Measurements from ENCODE around the gene CCDC124. TPM values are rescaled to one million over a fixed set of nuclear protein-coding genes. Genes with fewer than 3 reads are reported as not detected.
A peak's percentile ranks its signal among the peaks of the same experiment; 100 is the strongest.

The CCDC124 gene
- total RNA-seq, 2 donors from 2014 or later = 45.2 to 122 TPM

GRCh38 chr19:17926044-17926443 is 6.8 kb upstream of the CCDC124 start:
- Histone ChIP-seq H3K4me3 (no peak overlapping the region), H3K36me3 (no peaks in the 10 kb centered on the region), H3K9me3 (no peaks in the 10 kb centered on the region), H3K27me3 (no peaks in the 10 kb centered on the region), H3K9ac (ENCODE audit: low read depth in 2 of 2, low read length in 2 of 2) (no peak overlapping the region), H3K4me1 (no peaks in the 10 kb centered on the region), H3K27ac (no peak overlapping the region)
- no peak for DNase-seq
- intact Hi-C loops (cut with DNase I) = no loop called here
- no peak for TF ChIP-seq CTCF (IDR thresholded peaks at IDR 0.05)

GRCh38 chr19:17929056-17929455 is 3.8 kb upstream of the CCDC124 start:
- intact Hi-C loops (cut with DNase I) = no loop called here
- Histone ChIP-seq H3K36me3 (no peaks in the 10 kb centered on the region), H3K4me1 (peaks cover 7% of the 10 kb centered on the region), H3K9me3 (no peaks in the 10 kb centered on the region), H3K9ac (ENCODE audit: low read depth in 2 of 2, low read length in 2 of 2) (no peak overlapping the region), H3K27ac (no peak overlapping the region), H3K4me3 (no peak overlapping the region), H3K27me3 (no peaks in the 10 kb centered on the region)
- TF ChIP-seq CTCF (IDR thresholded peaks at IDR 0.05) = no peak
- no peak for DNase-seq

- no peak overlapping the region for H3K27ac ChIP-seq
- intact Hi-C loops (cut with DNase I) = loop anchor here (2.0 kb wide), 1 partner anchor 69 kb away; no protein-coding TSS in a partner anchor
- no peak for TF ChIP-seq CTCF (IDR thresholded peaks at IDR 0.05)
- H3K9me3 ChIP-seq = no peaks in the 10 kb centered on the region
- peak overlapping the region in 1 of 2 donors; percentile 67 for H3K9ac ChIP-seq (ENCODE audit: low read depth in 2 of 2, low read length in 2 of 2)
- peaks cover 9% of the 10 kb centered on the region for H3K4me1 ChIP-seq
- no peaks in the 10 kb centered on the region for H3K27me3 ChIP-seq
- no peaks in the 10 kb centered on the region for H3K36me3 ChIP-seq
- no peak overlapping the region for H3K4me3 ChIP-seq
- DNase-seq = no peak
These were observed 1.2 kb upstream of the CCDC124 start for GRCh38 chr19:17931532-17932191.

- intact Hi-C loops (cut with DNase I) = loop anchor here (2.0 kb wide), 1 partner anchor 71 kb away; no protein-coding TSS in a partner anchor
- Histone ChIP-seq H3K27ac (no peak overlapping the region), H3K9me3 (no peaks in the 10 kb centered on the region), H3K4me1 (peaks cover 9% of the 10 kb centered on the region), H3K4me3 (peak overlapping the region; percentile 87), H3K27me3 (no peaks in the 10 kb centered on the region), H3K9ac (ENCODE audit: low read depth in 2 of 2, low read length in 2 of 2) (peak overlapping the region; percentile 80 to 92), H3K36me3 (no peaks in the 10 kb centered on the region)
- DNase-seq = no peak
- TF ChIP-seq CTCF (IDR thresholded peaks at IDR 0.05) = no peak
These were observed 757 bp downstream of the CCDC124 start for GRCh38 chr19:17933414-17934129.

- H3K36me3 ChIP-seq = no peaks in the 10 kb centered on the region
- DNase-seq = no peak
- H3K27ac ChIP-seq = no peak overlapping the region
- no peak for TF ChIP-seq CTCF (IDR thresholded peaks at IDR 0.05)
- intact Hi-C loops (cut with DNase I) = loop anchor here (5.0 kb wide), 1 partner anchor 121 kb away; no protein-coding TSS in a partner anchor
- no peaks in the 10 kb centered on the region for H3K9me3 ChIP-seq
- no peak overlapping the region for H3K4me3 ChIP-seq
- no peaks in the 10 kb centered on the region for H3K27me3 ChIP-seq
- no peak overlapping the region for H3K9ac ChIP-seq (ENCODE audit: low read depth in 2 of 2, low read length in 2 of 2)
- peaks cover 9% of the 10 kb centered on the region for H3K4me1 ChIP-seq
These were observed 3.6 kb downstream of the CCDC124 start for GRCh38 chr19:17936379-17936778.
